Measurements from ENCODE around the gene ADAMTS8. TPM values are rescaled to one million over a fixed set of nuclear protein-coding genes. Genes with fewer than 3 reads are reported as not detected.

Gene ADAMTS8
- total RNA-seq, 2 donors from 2014 or later, result 0.66 TPM; not detected in 1

DNA sequence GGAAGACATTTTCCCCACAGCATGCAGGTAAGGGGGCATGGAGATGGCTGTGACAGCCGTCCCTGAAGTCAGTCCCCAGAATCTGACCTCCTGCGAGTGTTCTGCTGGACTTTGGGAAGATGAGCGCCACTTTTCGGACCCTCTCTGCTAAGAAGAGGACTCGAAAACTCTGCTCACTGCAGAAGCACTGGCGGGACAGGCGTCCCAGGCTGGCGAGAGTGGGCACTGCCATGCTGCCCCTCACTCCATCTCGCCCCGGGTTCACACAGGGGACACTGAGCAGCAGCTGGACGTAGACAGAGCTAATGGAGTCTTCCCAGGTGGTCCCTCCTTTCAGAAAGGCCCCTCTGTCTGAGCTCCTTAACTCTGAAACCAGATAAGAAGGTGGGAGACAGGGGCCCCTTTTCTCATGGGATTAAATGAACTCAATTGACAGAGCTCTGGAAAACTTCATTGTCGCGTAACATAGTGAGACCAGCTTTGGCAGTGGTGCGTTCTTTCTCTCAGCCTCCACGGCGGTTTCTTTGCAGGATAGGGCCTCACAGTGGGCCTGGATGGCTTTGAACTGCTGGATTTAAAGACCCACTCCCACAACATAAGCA lies 4.8 kb downstream of the ADAMTS8 start:
- DNase-seq, result no peak
- ATAC-seq, result no peak
- peaks cover 17% of the 10 kb centered on the region for H3K4me1 ChIP-seq
- no peak overlapping the region for H3K4me3 ChIP-seq
- WGBS, 2 donors, result 83 to 84% methylated on average over 10 to 16 of the region's 16 CpGs
- TF ChIP-seq, protein P1, sequence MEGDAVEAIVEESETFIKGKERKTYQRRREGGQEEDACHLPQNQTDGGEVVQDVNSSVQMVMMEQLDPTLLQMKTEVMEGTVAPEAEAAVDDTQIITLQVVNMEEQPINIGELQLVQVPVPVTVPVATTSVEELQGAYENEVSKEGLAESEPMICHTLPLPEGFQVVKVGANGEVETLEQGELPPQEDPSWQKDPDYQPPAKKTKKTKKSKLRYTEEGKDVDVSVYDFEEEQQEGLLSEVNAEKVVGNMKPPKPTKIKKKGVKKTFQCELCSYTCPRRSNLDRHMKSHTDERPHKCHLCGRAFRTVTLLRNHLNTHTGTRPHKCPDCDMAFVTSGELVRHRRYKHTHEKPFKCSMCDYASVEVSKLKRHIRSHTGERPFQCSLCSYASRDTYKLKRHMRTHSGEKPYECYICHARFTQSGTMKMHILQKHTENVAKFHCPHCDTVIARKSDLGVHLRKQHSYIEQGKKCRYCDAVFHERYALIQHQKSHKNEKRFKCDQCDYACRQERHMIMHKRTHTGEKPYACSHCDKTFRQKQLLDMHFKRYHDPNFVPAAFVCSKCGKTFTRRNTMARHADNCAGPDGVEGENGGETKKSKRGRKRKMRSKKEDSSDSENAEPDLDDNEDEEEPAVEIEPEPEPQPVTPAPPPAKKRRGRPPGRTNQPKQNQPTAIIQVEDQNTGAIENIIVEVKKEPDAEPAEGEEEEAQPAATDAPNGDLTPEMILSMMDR (IDR thresholded peaks at IDR 0.05), result no peak
- no peak for TF ChIP-seq POLR2A (IDR thresholded peaks at IDR 0.05)
- H3K27ac ChIP-seq, result no peak overlapping the region
- intact Hi-C loops (cut with DNase I), result no loop called here
- no peaks in the 10 kb centered on the region for H3K36me3 ChIP-seq (replicated peaks in 1 of 2; ENCODE audit: insufficient read depth in 1 of 2, low read depth in 2 of 2)
- H3K9me3 ChIP-seq, result no peaks in the 10 kb centered on the region
- H3K27me3 ChIP-seq, result peaks cover 0 to 12% of the 10 kb centered on the region in 2 donors

GRCh38 chr11:130422251-130422995 lies 6.0 kb downstream of the ADAMTS8 start:
- 81 to 85% methylated on average over 22 of the region's 22 CpGs for WGBS, 2 donors
- ATAC-seq (no peak), DNase-seq (no peak)
- Histone ChIP-seq H3K9me3 (no peaks in the 10 kb centered on the region), H3K27ac (no peak overlapping the region), H3K4me1 (peaks cover 8% of the 10 kb centered on the region), H3K27me3 (peaks cover 0 to 7% of the 10 kb centered on the region in 2 donors), H3K4me3 (no peak overlapping the region), H3K36me3 (replicated peaks in 1 of 2; ENCODE audit: insufficient read depth in 1 of 2, low read depth in 2 of 2) (no peaks in the 10 kb centered on the region)
- intact Hi-C loops (cut with DNase I), result no loop called here
- no peak for TF ChIP-seq POLR2A (IDR thresholded peaks at IDR 0.05)
- TF ChIP-seq, protein P1 (IDR thresholded peaks at IDR 0.05), result no peak

- TF ChIP-seq POLR2A (IDR thresholded peaks at IDR 0.05), result no peak
- TF ChIP-seq, protein P1 (IDR thresholded peaks at IDR 0.05), result no peak
- intact Hi-C loops (cut with DNase I), result no loop called here
- no peaks in the 10 kb centered on the region for H3K27me3 ChIP-seq
- ATAC-seq, result no peak
- H3K36me3 ChIP-seq (replicated peaks in 1 of 2; ENCODE audit: insufficient read depth in 1 of 2, low read depth in 2 of 2), result no peaks in the 10 kb centered on the region
- peaks cover under 1% of the 10 kb centered on the region for H3K4me1 ChIP-seq
- no peaks in the 10 kb centered on the region for H3K9me3 ChIP-seq
- DNase-seq, result no peak
- 73 to 74% methylated on average over 6 to 8 of the region's 8 CpGs for WGBS, 2 donors
- no peak overlapping the region for H3K27ac ChIP-seq
- H3K4me3 ChIP-seq, result no peak overlapping the region
Measured at GRCh38 chr11:130421697-130422096, 6.7 kb downstream of the ADAMTS8 start.

GRCh38 chr11:130421199-130421585 lies 7.2 kb downstream of the ADAMTS8 start:
- no peaks in the 10 kb centered on the region for H3K4me1 ChIP-seq
- no peak for DNase-seq
- no peak overlapping the region for H3K27ac ChIP-seq
- H3K27me3 ChIP-seq, result no peaks in the 10 kb centered on the region
- no peaks in the 10 kb centered on the region for H3K36me3 ChIP-seq (replicated peaks in 1 of 2; ENCODE audit: insufficient read depth in 1 of 2, low read depth in 2 of 2)
- intact Hi-C loops (cut with DNase I), result no loop called here
- no peak for ATAC-seq
- H3K9me3 ChIP-seq, result no peaks in the 10 kb centered on the region
- no peak for TF ChIP-seq POLR2A (IDR thresholded peaks at IDR 0.05)
- TF ChIP-seq, protein P1 (IDR thresholded peaks at IDR 0.05), result no peak
- 74 to 86% methylated on average over 3 to 7 of the region's 7 CpGs for WGBS, 2 donors
- H3K4me3 ChIP-seq, result no peak overlapping the region
